Fibroblast of lung (primary cell): ENCODE results near the gene HOXB7.

Experiments
- EZH2 ChIP-seq: IDR thresholded peaks from 2 replicates; pipeline ENCODE4 v1.5.1; 2012; ENCODE audit warnings: low read length, control low read depth, mild to moderate bottlenecking; ENCODE audit errors: missing control alignments
- TF ChIP-seq, protein P1 (sequence below), 2 donors: IDR thresholded peaks in 1 of 2; conservative IDR thresholded peaks in 1 of 2; 1 replicate in 1 of 2; 2 replicates in 1 of 2; pipeline ENCODE4 v1.5.1; 2011 to 2012; ENCODE audit warnings: low read length in 2 of 2, control low read depth in 1 of 2, inconsistent platforms in 1 of 2, low read depth in 1 of 2, mild to moderate bottlenecking in 1 of 2

DNA sequence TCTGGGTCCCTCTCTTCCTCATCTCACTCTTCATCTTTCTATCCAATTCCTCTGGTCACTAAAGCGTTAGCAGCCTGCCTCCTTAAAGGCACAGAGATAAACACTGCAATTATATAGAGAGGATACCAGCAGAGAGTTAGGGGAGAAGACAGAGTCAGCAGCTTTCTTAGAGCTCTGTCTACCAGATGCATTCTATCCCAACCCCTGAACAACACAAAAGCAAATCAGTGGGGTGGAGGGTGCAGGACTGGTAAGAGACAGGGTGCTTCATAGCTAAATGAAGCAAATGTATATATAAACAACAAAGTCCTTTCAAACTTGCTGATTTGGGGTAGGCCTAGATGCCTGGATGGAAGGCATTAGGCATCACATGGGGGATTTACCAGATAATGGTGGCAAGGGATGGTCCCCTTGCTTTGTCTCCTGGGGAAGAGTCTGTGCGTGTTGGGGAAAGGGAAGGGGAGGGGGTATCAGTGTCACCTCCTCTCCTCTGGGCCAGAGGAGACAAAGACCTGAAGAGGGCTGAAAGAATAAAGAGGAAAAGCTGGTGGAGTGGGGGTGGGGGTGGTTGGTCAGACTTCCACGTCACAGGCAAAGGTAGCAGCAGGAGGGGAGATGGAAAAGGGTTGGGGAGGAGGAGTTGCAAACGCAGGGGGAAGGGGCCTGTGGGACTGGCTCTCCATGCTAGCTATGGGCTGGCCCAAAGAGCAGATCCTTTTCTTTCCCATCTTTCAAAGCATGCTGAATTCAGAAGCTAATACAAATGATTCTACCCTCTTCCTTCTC lies 44.7 kb downstream of the HOXB7 start:
- TF ChIP-seq, protein P1, sequence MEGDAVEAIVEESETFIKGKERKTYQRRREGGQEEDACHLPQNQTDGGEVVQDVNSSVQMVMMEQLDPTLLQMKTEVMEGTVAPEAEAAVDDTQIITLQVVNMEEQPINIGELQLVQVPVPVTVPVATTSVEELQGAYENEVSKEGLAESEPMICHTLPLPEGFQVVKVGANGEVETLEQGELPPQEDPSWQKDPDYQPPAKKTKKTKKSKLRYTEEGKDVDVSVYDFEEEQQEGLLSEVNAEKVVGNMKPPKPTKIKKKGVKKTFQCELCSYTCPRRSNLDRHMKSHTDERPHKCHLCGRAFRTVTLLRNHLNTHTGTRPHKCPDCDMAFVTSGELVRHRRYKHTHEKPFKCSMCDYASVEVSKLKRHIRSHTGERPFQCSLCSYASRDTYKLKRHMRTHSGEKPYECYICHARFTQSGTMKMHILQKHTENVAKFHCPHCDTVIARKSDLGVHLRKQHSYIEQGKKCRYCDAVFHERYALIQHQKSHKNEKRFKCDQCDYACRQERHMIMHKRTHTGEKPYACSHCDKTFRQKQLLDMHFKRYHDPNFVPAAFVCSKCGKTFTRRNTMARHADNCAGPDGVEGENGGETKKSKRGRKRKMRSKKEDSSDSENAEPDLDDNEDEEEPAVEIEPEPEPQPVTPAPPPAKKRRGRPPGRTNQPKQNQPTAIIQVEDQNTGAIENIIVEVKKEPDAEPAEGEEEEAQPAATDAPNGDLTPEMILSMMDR (conservative IDR thresholded peaks at IDR 0.05 in 1 of 2, IDR thresholded peaks at IDR 0.05 in 1 of 2; ENCODE audit: low read depth in 1 of 2, low read length in 2 of 2) = no peak
- TF ChIP-seq EZH2 = no peak
